HG03066 (cell line): Measurements from ENCODE around the gene CCDC57.

Experiments
- ATAC-seq: cut with Tn5 transposase; IDR thresholded peaks from one replicate; pipeline ENCODE4 v1.9.1; 2021; ENCODE audit warnings: low read depth; ENCODE audit not compliant: unreplicated experiment

Gene CCDC57

DNA sequence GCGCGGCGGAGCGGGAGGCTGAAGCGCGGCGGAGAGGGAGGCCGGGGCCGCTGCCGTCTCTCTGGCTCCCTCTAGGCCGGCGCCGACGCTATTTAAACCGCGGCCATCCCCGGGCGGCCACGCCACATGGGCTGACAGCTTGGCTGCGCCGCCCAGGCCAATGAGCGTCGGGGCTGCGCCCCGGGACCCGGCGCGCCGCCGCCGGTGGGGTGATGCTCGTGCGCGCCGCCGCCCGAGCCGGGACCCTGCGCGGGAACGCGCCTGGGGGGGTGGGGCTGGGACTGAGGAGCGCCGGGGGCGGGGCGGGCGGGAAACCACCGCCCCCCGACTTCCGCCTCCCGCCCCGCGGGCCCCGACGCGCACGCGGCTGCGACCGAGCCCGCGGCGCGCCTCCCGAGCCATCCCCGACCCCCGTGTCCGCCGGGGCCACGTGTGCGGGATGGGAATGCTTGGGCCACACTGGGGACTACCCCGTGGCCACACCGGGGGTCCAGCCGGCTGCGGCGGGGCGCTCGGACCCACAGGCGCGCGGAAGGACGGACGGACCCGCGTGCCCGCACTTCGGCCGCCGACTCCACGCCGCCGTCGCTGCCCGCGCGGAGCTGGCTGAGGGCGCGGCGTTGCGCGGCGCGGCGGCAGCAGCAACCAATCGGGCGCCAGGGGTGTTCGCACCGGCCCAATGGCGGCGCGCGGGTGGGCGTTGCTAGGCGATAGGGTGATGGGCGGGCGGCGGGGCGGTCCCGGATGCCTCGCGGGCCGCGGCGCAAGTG is 114.3 kb downstream of the CCDC57 start, which contains the start of gene FASN:
Gene FASN (minus strand): TSS at position 68 of the 770 bp plus-strand sequence. CDS start 1,791 bp downstream, outside the sequence.
- ATAC-seq, result peak; percentile 65

DNA sequence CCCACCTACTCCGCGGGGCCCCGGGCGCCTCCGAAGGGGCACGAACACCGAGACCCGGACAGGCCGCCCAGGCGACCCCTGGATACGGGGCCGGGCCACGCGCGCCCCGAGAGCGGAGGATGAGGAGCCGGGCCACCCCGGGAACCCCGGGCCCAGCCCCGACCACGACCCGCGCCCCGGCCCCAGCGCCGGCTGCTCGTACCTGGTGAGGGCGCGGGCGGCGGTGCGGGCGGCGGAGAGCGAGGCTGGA is 114.8 kb downstream of the CCDC57 start:
- no peak for ATAC-seq

DNA sequence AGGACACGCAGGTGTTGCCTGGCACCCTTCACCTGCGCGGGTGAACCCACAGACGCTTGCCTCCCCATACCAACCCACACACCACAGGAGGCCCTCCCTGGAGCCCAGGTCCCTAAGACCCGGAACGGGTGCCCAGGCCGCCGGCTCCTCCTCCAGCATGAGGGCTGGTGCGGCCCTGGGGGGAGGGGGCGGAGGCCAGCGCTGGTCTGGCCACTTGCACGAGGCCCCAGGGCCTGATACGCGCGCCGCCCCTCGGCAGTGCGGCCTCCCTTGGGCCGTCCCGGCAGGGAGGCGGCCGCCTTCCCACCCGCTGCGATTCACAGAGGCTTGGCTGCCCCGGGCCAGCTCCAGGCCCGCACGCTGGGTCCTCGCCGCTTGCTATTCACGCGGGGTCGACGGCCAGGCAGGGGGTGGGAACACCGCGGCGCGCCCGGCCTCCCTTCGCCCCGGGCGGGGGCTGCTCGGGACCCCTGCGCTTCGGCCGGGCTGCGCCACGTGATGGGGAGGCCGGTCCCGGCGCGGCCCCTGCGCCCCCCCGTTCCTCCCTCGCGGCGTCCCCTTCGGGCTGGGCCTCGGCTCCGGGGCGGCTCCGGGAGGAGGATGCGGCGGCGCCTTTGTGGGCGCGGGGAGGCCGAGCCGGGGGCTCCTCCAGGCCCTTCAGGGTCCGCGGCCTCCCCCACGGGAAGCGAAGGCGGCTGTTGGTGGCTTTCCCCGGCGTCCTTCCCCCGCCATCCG is 115.3 kb downstream of the CCDC57 start:
- ATAC-seq, result no peak

DNA sequence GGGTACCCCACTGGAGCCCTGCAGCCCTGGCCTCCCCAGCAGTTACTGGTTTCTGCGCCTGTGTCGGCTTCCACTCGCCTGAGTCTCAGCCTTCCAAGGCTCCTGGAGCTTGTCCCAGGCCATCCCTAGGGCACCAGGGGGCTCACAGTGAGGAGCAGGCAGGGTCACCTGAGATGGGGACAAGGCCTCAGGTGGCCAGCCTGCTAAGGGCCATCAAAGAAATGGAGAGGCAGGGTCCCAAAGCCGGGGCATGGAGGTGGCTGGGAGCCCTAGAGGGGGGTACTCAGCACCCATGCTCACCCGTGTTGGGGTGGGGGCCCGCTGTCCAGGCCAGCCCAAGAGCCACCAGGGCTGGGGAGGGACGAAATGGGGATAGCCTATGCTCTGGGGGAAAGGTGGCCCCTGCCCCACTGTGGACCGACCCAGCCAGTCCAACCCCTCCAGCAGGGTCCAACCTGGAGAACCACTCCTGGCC is 115.9 kb downstream of the CCDC57 start:
- ATAC-seq, result no peak

DNA sequence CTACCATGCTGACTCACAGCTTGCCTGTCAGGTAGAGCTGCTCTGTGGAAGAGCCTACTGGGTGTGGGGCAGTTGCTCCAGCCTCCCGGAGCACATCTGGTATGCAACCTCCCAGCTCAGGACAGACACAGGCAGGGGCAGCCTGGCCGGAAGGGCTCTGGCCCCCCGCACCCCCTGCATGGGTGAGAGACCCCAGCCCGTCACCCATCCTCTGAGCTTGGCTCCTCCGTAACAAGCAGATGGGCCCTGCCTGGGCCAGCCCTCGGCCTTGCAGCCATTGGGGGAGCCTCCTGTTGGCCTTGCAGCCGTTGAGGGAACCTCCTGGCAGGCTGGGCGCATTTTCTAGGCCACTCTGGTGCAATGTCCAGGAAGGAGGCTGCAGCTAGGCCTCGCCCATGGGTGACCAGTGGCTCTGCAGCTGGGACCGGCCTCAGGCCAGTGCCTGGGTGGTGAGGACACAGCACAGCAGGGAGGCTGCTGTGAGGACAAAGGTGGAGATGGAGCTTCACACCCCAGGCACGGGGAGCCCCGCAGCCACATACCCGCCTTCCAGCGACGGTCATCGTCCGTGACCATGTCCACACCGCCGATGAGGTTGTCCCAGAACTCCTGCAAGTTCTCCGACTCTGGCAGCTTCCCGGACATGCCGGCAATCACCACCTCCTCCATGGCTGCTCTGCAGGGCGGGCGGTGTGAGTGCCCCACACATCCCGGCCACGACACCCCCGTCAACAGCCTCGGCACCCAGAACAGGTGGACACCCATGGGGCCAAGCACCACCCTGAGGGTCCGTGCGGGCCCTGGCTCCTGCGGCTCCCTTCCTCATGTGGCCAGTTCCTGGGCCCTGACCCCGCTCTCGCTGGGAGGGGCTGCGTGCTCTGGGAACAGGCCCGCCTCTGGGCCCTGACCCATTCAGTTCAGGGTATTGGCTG is 116.6 kb downstream of the CCDC57 start:
- ATAC-seq, result no peak

DNA sequence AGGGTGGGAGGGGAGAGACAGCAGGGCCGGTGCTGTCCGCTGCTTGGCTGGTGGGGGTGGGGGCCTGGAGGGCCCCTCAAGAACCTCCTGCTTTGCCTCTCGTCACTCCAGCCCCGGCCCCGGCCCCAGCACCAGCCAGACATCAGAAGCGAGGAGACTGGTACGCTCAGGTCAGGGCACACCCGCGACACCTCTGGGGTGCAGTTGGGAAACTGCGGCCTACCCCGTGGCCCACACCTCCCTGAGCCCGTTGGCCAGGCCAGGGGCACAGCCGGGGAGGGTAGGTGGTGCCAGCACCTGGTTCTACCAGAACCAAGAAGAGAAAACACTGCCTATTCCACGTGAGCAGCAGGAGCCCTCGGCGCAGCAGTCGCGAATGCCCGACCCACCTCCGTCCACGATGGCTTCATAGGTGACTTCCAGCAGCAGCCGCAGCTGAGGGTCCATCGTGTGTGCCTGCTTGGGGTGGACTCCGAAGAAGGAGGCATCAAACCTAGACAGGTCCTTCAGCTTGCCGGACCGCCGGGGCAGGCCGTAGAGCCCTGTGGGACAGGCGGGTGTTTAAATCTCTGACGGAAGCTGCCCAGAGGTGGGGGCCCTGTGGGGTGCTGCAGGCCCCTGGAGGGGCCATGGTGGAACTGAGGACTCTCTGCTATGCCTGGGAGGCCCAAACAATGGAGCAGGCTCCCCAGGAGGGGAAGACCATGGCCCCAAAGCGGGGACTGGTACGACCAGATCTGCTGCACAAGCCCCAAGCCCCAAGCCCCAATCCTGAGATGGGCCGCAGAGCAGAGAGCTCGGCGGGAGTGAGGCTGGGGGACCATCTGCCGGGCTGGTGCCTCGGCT is 117.5 kb downstream of the CCDC57 start:
- ATAC-seq, result no peak

DNA sequence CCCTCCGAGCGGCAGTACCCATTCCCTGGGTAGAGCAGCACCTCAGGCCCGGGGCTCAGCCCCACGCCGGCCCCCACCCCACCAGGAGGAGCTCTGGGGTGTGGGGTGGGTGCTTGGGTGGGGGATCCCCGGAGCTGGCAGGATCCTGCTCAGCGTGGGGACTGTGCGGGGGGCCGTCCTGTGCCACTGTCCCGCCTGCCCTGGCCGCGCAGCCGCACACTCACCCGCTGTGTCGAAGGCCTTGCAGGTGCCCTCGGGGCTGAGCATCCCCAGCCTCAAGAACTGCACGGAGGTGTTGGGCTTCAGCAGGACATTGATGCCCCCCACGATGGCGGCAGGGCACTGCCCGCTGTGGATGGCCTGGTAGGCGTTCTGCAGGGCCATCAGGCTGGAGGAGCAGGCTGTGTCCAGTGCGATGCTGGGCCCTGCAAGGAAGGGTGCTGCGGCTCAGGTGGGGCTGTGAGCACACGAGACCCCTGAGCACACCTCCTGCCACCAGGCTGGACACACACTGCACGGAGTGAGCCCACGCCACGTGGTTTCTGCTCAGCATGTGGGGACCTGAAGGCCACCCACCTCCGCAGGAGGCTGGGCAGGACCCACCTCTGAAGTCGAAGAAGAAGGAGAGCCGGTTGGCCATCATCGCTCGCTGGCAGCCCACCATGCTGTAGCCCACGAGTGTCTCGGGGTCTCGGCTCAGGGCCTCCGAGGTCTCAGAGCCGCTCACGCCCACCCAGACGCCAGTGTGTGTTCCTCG is 119.5 kb downstream of the CCDC57 start:
- ATAC-seq, result no peak

DNA sequence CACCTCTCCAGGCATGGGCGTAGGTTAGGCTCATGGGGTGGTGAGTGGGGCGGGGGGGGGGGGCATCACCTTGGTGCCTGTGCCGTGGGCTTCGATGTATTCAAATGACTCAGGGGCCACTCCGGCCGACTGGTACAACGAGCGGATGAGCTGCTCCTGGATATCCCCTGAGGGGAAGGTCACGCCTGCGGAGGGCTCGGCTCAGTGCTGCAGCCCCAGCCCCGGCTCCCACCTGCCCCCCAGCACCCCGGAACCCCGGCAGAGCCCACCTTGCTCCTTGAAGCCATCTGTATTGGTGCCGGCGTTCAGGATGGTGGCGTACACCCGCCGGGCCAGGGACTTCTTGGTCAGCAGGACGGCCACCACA is 120.0 kb downstream of the CCDC57 start:
- no peak for ATAC-seq

DNA sequence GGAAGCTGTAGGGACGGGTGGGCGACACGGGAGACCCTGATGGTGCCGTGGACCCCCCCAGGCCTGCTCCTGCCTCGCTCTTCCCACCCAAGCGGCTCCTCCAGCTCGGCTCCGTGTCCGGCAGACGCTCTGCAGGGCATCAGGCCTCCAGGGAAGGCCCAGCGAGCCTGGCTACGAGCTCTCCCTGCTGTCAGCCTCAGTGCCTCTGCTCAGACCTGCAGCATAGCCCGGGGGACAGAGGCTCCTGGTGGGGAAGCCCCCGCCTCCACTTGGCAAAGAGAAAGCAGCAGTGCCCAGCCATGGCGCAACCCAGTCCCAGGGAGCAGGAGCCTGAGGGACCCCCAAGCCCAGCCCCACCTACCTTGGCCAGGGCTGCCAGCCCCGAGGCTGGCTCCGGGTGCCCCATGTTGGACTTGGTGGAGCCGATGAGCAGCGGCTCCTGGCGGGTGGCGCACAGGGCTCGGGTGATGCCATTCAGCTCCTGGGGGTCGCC is 120.5 kb downstream of the CCDC57 start:
- ATAC-seq, result no peak

DNA sequence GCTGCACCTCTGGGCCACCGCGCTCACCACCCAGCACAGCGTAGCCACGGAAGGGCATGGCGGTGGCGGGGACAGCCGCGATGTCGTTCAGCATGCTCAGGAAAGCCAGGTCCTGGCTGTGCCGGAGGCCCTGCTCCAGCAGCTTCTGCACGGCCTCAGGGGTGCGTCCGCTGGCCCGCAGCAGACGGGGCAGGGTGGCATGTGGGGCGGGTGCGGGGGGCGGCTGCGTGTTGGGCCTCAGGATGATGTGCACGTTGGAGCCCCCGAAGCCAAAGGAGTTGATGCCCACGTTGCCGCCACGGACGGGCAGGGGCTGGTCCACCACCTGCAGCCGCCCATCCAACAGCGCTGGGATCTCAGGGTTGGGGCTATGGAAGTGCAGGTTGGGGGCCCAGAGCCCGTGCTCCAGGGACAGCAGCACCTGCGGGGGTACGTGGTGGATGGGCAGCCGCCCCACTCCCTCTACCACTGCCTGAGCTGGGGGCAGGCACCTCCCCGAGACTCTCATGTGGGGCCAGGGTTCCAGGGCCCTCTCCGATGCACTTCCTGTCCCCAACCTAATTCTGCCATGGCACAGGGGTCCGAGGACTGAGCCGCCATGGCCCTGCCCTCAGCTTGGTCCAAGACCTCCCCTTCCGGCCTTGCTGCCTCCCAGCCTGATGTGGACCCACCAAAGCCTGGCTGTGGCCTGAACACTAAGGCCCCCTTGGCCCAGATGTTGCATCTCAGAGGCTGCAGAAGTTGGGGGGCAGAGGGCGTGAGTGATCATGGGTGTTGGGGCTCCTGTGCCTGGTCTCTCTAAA is 121.2 kb downstream of the CCDC57 start:
- no peak for ATAC-seq

DNA sequence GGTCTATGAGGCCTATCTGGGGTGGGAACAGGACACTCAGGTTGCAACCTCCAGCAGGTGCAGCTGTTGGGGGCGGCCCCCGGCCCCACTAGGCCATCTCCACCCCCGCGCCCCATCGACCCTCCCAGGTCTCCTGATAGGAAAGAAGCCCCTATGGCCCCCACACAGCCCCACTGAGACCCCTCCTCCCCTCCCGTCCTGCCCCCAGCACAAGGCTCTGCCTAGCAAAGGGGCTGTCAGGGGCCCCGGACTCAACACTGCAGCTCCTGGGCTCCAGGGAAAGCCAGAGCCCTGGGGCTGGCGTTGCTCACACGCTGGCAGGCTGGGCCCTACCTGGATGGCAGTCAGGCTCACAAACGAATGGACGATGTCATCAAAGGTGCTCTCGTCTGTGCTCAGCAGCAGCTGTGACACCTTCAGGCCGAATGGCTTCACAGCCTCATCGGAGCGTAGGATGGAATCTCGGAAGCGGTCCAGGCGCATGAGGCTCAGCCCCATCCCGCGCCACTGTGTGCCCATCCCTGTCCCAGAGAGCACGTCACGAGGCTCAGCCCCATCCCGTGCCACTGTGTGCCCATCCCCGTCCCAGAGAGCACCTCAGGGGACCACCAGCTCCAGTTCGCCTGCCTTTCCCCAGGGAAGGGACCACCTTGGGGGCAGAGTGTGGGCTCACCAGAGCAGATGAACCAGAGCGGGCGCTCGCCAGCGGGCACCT is 121.9 kb downstream of the CCDC57 start:
- no peak for ATAC-seq

DNA sequence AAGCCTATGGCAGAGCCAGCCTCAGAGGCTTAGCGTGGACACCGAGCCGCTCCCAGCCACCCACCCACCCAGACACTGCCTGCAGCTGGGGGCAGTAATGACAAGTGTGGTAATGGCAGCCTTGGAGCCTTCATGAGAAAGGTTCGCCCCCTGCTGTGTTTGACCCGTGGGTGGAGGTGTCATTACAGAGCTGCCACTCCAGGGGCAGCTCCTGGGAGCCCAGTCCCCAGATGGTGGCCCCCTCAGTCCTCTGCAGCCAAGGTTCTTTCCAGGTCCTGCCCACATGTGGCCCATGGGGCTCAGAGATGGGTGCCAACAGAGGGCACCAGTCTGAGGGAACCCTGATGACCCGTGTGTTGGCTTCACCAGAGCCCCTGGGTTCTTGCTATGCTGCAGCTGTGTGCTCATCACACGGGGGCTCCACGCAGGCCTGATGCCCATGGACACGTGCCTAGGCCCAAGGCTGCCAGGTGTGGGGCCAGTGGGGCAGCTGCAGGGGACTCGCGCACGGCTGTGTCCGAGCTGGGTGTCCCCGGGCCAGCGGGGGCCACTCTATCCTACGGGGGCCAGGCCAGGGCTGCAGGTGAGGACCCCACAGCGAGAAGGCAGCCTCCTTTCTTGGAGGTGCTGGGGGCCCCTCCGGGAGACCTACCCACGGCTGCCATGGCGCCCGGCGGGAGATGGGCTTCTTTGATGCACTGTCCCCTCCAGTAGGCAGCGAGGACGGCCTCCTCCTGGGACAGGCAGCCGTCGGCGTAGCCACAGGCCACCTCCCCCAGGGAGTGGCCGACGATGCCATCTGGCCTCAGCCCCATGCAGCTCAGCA is 122.7 kb downstream of the CCDC57 start:
- ATAC-seq, result no peak

DNA sequence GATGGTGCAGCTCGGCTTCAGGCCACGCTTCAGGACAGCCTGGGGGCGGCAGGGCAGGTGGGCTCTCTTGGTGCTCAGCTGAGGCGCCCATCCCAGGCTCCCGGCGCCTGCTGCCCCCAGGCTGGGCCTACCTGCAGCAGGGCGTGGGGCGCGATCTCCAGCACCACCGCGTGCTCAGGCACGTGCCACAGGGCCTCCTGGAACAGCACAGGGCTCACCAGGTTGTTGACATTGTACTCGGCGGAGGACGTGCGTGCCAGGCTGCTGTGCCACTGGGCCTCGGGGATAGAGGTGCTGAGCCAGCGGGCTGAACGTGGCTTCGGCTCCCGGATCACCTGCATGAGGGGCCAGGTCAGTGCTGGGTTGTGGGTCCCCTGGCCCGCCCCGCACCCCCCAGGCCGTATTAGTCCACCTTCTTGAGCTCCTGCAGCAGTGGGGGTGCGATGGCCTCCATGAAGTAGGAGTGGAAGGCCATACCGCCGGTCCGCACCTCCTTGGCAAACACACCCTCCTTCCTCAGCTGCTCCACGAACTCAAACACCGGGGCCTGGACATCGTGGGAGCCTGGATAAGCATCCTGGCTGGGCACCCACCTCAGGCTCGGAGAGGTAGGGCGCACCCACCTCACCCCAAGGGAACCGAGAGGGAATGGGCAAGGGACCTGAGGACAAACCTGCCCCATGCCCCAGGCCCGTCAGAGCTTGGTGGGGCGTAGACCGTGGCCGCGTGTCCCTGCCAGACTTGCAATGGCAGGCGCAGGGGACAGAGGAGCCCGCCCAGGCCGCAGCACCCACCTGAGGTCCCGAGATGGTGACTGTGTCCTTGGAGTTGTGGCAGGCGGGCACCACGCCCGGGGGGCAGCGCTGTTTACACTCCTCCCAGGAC is 123.6 kb downstream of the CCDC57 start:
- no peak for ATAC-seq

DNA sequence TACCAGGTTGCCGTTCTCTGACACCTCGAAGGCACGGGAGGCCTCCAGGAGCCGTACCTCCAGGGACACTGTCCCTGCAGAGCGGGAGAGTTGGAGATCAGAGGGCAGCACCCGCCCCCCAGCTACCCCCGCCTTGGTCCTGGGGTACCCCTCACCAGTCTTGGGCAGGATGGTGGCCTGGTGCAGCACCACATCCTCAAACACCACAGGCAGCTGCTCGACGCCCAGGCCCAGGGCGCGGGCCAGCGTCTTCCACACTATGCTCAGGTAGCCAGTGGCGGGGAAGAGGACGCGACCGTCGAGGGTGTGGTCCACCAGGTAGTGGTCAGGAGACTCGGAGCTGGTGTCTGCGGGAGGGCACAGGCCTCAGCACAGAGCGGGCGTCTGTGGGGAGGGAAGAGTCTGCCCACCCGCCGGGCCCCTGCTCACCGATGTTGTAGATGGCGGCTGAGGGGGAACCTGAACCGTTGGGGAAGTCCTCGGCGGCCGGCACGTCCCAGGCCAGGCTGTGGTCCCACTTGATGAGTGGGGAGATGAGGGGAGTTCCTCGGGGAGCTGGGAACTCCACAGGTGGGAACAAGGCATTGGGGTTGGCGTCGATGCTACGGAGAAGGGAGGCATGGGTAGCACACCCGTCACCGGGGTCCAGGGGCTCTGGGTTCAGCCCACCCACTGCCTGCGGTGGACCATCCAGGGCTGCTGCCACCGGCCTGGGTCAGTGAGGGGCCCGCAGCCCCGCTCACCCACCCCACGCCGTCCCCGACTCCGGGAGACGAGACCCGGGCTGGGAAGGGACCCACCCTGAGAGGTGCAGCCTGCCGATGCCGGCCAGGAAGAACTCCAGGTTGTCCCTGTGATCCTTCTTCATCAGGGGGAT is 124.4 kb downstream of the CCDC57 start:
- no peak for ATAC-seq
